ENCODE results near the gene UFD1.

UFD1 gene, protein sequence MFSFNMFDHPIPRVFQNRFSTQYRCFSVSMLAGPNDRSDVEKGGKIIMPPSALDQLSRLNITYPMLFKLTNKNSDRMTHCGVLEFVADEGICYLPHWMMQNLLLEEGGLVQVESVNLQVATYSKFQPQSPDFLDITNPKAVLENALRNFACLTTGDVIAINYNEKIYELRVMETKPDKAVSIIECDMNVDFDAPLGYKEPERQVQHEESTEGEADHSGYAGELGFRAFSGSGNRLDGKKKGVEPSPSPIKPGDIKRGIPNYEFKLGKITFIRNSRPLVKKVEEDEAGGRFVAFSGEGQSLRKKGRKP

DNA sequence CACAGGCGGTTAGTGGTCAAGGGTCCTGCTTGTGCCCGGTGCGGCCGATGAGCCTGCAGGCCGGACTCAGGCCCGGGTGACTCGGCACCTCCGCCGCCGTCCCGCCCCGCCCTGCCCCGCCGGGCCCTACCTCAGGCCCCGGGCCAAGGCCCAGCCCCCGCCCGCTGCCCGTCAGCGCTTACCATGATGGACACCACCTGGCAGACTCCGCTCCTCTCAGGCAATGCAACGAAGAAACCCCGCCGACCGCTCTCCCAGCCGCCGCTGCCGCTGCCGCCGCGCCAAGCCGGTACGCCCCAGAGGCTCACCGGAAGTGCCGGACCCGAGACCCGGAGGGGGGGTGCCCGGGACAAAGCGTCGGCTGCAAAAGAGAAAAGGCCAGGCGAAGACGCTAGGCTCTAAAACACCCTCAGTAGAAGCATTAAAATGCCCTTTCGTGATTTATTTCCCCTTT is at the start of gene UFD1:
Gene UFD1, minus strand, starts transcription at position 293 of the 454 bp plus-strand sequence. Its CDS starts 108 bp downstream, at position 185.
- DNase-seq (ENCODE audit: low read depth) = peak; percentile 85

DNA sequence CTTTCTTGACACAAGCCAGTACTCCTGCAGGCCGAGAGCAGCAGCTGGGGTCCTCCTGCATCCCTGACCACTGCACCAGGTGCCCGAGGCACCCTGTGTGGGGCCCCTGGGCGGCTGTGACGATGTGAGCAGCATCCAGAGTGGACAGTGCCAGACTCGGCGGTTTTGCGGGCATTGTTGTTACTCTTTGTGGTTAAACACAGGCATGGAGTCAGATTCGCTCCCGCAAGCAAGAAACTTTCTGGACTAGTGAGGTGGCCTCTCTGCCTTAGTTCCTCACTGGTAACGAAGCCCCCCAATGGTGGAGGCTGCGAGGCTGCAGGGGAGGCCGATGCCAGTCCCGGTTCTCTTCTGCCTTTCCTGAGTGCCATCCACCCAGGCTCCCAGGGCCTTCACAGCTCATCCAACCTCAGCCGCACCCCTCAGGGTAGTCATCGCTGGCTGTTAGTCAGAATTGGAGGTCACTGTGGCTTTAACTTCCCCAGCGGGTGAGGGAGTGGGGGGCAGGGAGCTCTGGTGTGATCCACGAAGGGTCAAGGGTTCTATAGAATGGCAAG is 48.9 kb upstream of the UFD1 start:
- peak; percentile 51 for DNase-seq (ENCODE audit: low read depth)
- no peak overlapping the region for H3K4me3 ChIP-seq (ENCODE audit: low read depth, low read length)
- TF ChIP-seq, protein P1, sequence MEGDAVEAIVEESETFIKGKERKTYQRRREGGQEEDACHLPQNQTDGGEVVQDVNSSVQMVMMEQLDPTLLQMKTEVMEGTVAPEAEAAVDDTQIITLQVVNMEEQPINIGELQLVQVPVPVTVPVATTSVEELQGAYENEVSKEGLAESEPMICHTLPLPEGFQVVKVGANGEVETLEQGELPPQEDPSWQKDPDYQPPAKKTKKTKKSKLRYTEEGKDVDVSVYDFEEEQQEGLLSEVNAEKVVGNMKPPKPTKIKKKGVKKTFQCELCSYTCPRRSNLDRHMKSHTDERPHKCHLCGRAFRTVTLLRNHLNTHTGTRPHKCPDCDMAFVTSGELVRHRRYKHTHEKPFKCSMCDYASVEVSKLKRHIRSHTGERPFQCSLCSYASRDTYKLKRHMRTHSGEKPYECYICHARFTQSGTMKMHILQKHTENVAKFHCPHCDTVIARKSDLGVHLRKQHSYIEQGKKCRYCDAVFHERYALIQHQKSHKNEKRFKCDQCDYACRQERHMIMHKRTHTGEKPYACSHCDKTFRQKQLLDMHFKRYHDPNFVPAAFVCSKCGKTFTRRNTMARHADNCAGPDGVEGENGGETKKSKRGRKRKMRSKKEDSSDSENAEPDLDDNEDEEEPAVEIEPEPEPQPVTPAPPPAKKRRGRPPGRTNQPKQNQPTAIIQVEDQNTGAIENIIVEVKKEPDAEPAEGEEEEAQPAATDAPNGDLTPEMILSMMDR (conservative IDR thresholded peaks at IDR 0.05; ENCODE audit: low read depth, low read length) = no peak

More for the DNA sequence above, at the start of gene UFD1:
- peak within 1 kb of the TSS; percentile 98 for H3K4me3 ChIP-seq (ENCODE audit: low read depth, low read length)
- TF ChIP-seq, protein P1 (conservative IDR thresholded peaks at IDR 0.05; ENCODE audit: low read depth, low read length) = no peak

DNA sequence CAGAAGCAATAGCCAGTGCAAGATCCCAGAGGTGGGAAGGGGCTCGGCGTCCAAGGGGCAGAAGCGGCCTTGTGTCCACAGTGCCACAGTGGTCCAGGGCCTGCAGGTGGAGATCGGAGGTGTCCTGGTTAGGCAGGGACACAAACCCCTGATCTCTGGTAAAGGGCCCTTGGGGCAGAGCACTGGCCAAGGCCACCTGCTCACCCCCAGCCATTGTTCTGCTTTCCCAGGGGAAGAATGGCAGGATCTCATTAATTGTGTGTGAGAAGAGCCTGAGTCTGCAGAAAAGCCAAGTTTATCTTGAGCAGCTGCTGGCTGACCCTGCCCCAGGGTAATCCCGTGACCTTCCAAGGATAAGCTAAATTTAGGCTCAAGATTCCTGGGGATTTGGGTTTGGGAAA is 48.3 kb upstream of the UFD1 start:
- no peak overlapping the region for H3K4me3 ChIP-seq (ENCODE audit: low read depth, low read length)
- TF ChIP-seq, protein P1 (conservative IDR thresholded peaks at IDR 0.05; ENCODE audit: low read depth, low read length) = no peak
- no peak for DNase-seq (ENCODE audit: low read depth)

DNA sequence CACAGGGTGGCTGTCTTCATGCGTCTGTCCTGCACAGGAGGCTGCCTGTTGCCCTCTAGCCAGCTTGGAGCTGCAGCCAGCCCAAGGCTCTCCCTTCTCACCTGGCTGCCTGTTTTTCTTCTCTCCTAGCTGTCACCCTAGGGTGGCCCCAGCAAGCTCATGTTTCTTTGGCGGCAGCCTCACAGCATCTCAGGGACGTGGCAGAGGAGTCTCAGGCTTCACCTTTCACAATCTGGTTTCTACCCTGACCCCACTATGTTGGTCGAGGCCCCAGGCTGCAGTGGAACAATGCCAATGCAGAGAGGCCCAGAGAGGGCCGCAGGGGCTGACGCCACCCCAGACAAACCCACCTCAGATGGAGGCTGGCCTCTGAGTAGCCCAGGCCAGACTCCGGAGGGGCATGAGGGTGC is 47.7 kb upstream of the UFD1 start:
- TF ChIP-seq, protein P1 (conservative IDR thresholded peaks at IDR 0.05; ENCODE audit: low read depth, low read length) = no peak
- DNase-seq (ENCODE audit: low read depth) = no peak
- no peak overlapping the region for H3K4me3 ChIP-seq (ENCODE audit: low read depth, low read length)

DNA sequence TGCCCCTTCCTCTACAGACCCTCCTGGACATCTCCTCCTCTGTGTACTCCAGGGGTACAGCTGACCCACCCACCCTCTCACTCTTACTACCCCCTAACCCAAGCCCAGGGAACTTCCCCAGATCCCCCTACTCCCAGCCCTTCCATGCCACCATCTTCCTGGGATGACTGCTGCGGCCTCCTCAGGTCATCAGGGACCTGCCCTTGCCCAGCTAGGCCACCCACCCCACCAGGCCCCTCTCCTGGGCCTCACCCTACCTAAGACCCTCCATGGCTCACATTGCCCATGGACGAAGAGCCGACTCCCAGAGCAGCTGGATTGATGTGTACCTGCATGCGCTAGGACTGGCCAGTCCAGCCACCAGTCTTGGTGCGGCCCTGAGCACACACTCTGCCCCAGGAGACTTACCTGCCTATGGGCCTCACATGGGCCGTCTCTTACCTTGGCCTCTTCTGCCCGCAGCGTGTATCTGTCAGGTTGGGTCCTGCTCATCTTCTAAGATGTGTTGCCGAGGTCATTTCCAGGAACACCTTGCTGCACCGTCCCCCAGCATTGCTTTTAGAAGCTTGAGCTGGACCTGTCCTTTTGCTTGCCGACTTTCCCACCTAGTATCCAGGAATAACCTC is 47.2 kb upstream of the UFD1 start:
- no peak for DNase-seq (ENCODE audit: low read depth)
- TF ChIP-seq, protein P1 (conservative IDR thresholded peaks at IDR 0.05; ENCODE audit: low read depth, low read length) = no peak
- no peak overlapping the region for H3K4me3 ChIP-seq (ENCODE audit: low read depth, low read length)

DNA sequence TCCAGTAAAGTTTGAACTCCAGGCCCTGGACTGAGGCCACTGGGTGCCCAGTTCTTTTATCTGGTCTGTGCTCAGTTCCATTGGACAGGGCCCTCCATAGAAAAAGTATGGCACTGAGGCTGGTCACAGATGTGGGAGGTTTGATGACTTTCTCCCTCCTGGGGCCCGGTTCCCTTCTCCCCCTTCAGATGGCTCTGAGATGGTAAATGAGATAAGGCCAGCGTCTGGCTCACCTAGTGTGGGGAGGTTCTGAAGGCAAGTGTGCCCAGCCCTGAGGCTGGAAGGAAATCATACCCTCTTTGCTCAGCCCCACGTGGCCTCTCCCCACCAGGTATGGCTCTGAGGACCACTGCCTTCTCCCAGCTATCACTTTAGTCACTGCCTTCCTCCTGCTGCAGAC is 46.7 kb upstream of the UFD1 start:
- H3K4me3 ChIP-seq (ENCODE audit: low read depth, low read length) = no peak overlapping the region
- TF ChIP-seq, protein P1 (conservative IDR thresholded peaks at IDR 0.05; ENCODE audit: low read depth, low read length) = no peak
- DNase-seq (ENCODE audit: low read depth) = no peak

All from choroid plexus epithelial cell (primary cell).